ENCODE measurements around the gene JDP2.
A peak's percentile ranks its signal among the peaks of the same experiment; 100 is the strongest.

Gene JDP2

DNA sequence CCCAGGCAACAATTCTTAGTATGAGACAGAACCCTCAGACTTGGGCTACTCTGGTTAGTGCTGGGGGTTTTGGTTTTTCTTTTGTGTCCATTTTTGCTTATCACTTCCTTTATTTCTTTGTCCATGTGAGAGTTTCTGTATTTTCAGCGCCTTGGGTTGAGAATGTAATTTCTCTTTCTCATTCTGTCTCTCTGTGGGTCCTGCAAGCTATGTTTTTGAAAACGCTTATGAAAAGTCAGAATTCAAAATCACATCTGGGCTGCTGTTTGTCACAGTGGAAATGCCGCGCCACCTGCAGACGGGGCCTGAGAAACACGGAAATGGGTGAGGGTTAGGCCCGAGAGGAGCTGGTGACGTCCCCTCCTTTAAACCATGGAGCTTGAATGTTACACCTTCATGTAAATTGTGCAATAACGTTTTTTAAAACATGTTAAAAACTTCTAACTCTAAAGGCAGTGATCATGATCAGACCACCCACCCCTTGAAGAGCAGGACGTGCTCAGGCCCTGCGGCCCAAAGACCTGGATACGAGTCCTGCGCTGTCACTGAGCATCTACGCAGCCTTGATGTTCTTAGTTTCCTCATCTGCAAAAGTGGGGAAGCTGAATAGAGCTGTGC is 26.1 kb downstream of the JDP2 start:
- H3K4me3 ChIP-seq (ENCODE audit: low read length), result no peak overlapping the region
- TF ChIP-seq, protein P1, sequence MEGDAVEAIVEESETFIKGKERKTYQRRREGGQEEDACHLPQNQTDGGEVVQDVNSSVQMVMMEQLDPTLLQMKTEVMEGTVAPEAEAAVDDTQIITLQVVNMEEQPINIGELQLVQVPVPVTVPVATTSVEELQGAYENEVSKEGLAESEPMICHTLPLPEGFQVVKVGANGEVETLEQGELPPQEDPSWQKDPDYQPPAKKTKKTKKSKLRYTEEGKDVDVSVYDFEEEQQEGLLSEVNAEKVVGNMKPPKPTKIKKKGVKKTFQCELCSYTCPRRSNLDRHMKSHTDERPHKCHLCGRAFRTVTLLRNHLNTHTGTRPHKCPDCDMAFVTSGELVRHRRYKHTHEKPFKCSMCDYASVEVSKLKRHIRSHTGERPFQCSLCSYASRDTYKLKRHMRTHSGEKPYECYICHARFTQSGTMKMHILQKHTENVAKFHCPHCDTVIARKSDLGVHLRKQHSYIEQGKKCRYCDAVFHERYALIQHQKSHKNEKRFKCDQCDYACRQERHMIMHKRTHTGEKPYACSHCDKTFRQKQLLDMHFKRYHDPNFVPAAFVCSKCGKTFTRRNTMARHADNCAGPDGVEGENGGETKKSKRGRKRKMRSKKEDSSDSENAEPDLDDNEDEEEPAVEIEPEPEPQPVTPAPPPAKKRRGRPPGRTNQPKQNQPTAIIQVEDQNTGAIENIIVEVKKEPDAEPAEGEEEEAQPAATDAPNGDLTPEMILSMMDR (conservative IDR thresholded peaks at IDR 0.05; ENCODE audit: low read depth, low read length), result no peak
- DNase-seq (ENCODE audit: low read depth), result no peak

DNA sequence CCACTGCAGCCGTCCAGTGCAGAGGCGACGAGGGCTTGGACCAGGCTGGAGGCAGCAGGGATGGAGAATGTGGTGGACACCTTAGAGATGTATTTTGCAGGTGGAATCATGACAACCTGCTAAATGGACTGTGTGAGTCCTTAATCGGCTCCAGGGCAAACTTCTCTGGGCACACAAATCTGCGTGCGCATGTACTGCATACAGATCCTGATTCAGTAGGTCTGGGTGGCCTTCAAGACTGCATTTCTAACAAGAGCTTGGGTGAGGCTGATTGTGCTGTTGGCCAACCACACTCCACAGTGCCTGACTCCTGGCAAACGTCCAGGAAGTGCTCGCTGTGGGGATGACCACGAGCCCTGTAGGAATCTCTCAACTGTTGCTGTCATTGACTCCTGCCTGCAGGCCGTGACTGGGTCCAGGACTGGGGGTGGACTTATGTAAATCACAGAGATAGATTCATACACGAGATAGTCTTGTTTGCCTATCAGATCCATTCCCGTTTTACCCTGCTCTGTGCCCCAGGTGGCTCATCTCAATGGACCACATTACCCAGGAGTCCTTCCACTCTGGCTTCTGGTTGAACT is 27.2 kb downstream of the JDP2 start:
- DNase-seq (ENCODE audit: low read depth), result peak; percentile 46
- H3K4me3 ChIP-seq (ENCODE audit: low read length), result no peak overlapping the region
- TF ChIP-seq, protein P1 (conservative IDR thresholded peaks at IDR 0.05; ENCODE audit: low read depth, low read length), result no peak

DNA sequence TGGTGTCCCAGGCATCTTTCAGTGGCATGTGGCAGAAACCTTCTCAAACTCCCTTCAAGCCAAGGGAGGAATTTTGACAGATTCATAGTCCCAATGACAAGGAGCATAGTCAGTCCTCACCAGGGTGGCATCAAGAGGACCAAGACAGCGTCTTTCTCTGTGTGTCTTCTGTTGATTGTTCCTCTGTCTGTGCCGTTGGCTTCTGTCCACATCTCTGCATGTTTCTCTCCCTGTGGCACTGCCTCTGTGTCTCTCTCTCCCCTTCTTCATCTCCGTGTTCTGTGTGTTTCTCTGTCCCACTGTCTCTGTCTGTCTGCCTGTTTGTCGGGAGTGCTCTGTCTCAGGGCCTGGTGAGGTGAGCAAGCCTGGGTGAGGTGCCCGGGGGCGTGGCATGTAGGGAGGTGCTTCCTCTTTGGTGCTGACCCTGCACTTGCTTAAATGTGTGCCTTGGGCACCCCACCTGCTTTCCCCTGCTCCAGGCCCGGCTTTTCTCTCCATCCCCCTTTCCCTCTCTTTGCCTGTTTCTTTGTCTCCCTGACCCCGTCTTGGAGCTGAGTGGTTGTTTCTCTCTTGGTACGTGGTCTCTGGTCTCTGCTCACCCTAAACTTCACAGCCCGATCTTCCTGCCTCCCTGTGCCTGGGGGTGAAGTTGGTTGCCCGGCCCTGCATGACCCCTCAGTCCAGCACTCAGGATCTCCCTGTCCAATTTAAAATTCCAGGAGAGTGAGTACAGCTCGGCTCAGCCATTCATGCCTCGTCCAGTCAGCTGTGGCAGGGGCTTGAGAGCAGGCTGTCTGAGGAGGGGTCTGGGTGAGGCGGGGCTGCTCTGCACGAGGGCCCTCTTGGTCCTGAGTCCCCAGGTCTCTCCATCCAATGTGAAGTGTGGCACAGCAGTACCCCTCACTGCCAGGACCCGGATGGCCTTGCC is 28.5 kb downstream of the JDP2 start:
- DNase-seq (ENCODE audit: low read depth), result no peak
- TF ChIP-seq, protein P1 (conservative IDR thresholded peaks at IDR 0.05; ENCODE audit: low read depth, low read length), result no peak
- no peak overlapping the region for H3K4me3 ChIP-seq (ENCODE audit: low read length)

DNA sequence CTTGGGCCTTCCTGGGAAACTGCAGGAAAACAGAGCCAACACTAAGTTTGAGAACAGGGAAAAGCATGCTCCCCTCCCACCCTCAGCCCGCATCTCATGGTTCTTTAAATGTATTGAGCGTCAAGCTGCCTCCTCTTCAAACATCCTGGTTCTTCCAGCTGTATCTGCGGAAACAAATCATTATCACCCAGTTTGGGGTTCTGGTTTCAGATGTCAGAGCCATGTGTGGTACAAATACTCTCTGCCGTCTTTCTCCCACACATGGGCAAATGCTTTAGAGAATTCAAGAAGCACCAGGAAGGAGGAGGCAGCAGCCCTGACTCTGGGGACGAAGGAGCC is 29.1 kb downstream of the JDP2 start:
- TF ChIP-seq, protein P1 (conservative IDR thresholded peaks at IDR 0.05; ENCODE audit: low read depth, low read length), result no peak
- no peak overlapping the region for H3K4me3 ChIP-seq (ENCODE audit: low read length)
- no peak for DNase-seq (ENCODE audit: low read depth)

DNA sequence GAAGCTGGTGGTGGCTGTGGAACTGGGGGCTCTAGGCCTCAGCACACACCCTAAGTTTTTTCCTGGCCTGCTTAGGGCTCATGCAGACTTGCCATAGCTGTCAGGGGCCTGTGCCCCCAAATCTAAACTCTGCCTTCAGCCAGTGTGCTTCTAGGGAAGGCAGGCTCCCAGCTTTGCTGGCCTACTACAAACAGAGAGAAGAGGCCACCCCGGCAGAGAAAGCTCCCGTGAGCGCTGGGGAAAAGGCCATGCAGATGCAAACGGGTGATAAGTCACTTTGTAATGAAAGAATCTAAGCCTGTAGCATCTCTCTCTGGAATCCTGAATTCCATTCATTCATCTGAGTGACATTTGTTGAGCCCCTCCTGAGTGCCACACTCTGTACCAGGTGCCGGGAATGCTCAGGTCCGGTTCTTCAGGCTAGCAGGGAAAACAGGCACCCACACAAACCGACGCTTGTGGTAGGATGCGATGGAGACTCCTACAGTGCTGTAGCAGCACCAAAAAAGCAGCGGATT is 29.9 kb downstream of the JDP2 start:
- DNase-seq (ENCODE audit: low read depth), result no peak
- no peak overlapping the region for H3K4me3 ChIP-seq (ENCODE audit: low read length)
- TF ChIP-seq, protein P1 (conservative IDR thresholded peaks at IDR 0.05; ENCODE audit: low read depth, low read length), result no peak

DNA sequence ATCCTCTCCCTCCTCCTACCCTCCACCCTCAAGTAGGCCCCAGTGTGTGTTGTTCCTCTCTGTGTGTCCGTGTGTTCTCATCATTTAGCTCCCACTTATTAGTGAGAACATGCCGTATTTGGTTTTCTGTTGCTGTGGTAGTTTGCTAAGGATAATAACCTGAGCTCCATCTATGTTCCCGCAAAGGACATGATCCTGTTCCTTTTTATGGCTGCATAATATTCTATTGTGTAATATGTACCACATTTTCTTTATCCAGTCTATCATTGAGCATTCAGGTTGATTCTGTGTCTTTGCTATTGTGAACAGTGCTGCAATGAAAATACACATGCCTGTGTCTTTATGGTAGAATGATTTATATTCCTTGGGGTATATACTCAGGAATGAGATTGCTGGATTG is 30.5 kb downstream of the JDP2 start:
- H3K4me3 ChIP-seq (ENCODE audit: low read length), result no peak overlapping the region
- TF ChIP-seq, protein P1 (conservative IDR thresholded peaks at IDR 0.05; ENCODE audit: low read depth, low read length), result no peak
- DNase-seq (ENCODE audit: low read depth), result no peak

Measured in retinal pigment epithelial cell (primary cell).